Measurements from ENCODE around the gene STX2.
"Not testable (repeated sequence)": the region's sequence is repeated elsewhere in the genome, so short reads cannot be mapped to it uniquely, and the experiment has no call there.

Gene STX2

GRCh38 chr12:130870442-130871285 lies 31.6 kb upstream of the STX2 start:
- DNase-seq (ENCODE audit: low read depth): peak; percentile 98

GRCh38 chr12:130868412-130868811 lies 29.4 kb upstream of the STX2 start:
- DNase-seq (ENCODE audit: low read depth): no peak

- no peak for DNase-seq (ENCODE audit: low read depth)
Measured at GRCh38 chr12:130863298-130863697, 24.2 kb upstream of the STX2 start.

GRCh38 chr12:130862771-130863170 lies 23.7 kb upstream of the STX2 start:
- DNase-seq (ENCODE audit: low read depth): not testable (repeated sequence)

GRCh38 chr12:130862161-130862560 lies 23.1 kb upstream of the STX2 start:
- DNase-seq (ENCODE audit: low read depth): no peak

- no peak for DNase-seq (ENCODE audit: low read depth)
Measured at GRCh38 chr12:130860311-130860710, 21.3 kb upstream of the STX2 start.

GRCh38 chr12:130859161-130859560 lies 20.1 kb upstream of the STX2 start:
- no peak for DNase-seq (ENCODE audit: low read depth)

GRCh38 chr12:130858084-130858483 lies 19.0 kb upstream of the STX2 start:
- DNase-seq (ENCODE audit: low read depth): no peak

- DNase-seq (ENCODE audit: low read depth): no peak
Measured at GRCh38 chr12:130856088-130856487, 17.0 kb upstream of the STX2 start.

- DNase-seq (ENCODE audit: low read depth): no peak
Measured at GRCh38 chr12:130850418-130851021, 11.5 kb upstream of the STX2 start.

GRCh38 chr12:130849561-130850417 lies 10.7 kb upstream of the STX2 start:
- DNase-seq (ENCODE audit: low read depth): no peak

GRCh38 chr12:130848785-130849305 lies 9.8 kb upstream of the STX2 start:
- not testable (repeated sequence) for DNase-seq (ENCODE audit: low read depth)

GRCh38 chr12:130848105-130848504 lies 9.1 kb upstream of the STX2 start:
- not testable (repeated sequence) for DNase-seq (ENCODE audit: low read depth)

- DNase-seq (ENCODE audit: low read depth): no peak
Measured at GRCh38 chr12:130847112-130847511, 8.1 kb upstream of the STX2 start.

GRCh38 chr12:130846369-130846768 lies 7.3 kb upstream of the STX2 start:
- peak; percentile 73 for DNase-seq (ENCODE audit: low read depth)

- no peak for DNase-seq (ENCODE audit: low read depth)
Measured at GRCh38 chr12:130839770-130840404, 837 bp upstream of the STX2 start.

- DNase-seq (ENCODE audit: low read depth): no peak
Measured at GRCh38 chr12:130838284-130838950, 633 bp downstream of the STX2 start.

- DNase-seq (ENCODE audit: low read depth): no peak
Measured at GRCh38 chr12:130835436-130835835, 3.6 kb downstream of the STX2 start.

GRCh38 chr12:130835011-130835410 lies 4.0 kb downstream of the STX2 start:
- DNase-seq (ENCODE audit: low read depth): no peak

GRCh38 chr12:130832561-130833209 lies 6.4 kb downstream of the STX2 start:
- DNase-seq (ENCODE audit: low read depth): peak; percentile 71

Measured in fibroblast of gingiva (primary cell).